Measurements from ENCODE around the gene MZF1.

GRCh38 chr19:58516964-58517833 is 55.9 kb downstream of the MZF1 start:
- TF ChIP-seq CTCF (IDR thresholded peaks at IDR 0.05) (no peak), POLR2A (IDR thresholded peaks at IDR 0.05) (no peak)
